Left ventricle myocardium superior (tissue), 1 donor: ENCODE results near the gene ETDA. TPM values are rescaled to one million over a fixed set of nuclear protein-coding genes. Genes with fewer than 3 reads are reported as not detected.
"Not testable (repeated sequence)": the region's sequence is repeated elsewhere in the genome, so short reads cannot be mapped to it uniquely, and the experiment has no call there.

Source experiments
- ATAC-seq: fragments of 200-7000 bp; cut with Tn5 transposase; one replicate; pipeline ENCODE4 v1.9.1; 2020; ENCODE audit warnings: mild to moderate bottlenecking, moderate library complexity
- DNase-seq: peaks from one replicate; pipeline ENCODE4 v3.0.0-alpha.2; 2020
- intact Hi-C: fragments of 100-400 bp; cut with micrococcal nuclease; formaldehyde crosslinking; loops from one replicate; pipeline ENCODE4 v1.11.0; 2022
- long read RNA-seq: library from polyadenylated mRNA; unstranded; transcript quantifications from one replicate; pipeline ENCODE4 v2.0.0, GENCODE V29; 2021
- total RNA-seq: library from RNA; stranded (reverse); fragmentation: NEBNext Ultra II Directional; extraction: Animal tissue kit (Norgen Biotek cat#: 25700); gene quantifications from one replicate; pipeline ENCODE4 v1.2.1, GENCODE V29; 2021
- donor health status: DM: no; HTN: yes; CAD: no; lungs with severe emphysema.

Gene ETDA
- total RNA-seq = not detected
- long read RNA-seq = 0 reads

DNA sequence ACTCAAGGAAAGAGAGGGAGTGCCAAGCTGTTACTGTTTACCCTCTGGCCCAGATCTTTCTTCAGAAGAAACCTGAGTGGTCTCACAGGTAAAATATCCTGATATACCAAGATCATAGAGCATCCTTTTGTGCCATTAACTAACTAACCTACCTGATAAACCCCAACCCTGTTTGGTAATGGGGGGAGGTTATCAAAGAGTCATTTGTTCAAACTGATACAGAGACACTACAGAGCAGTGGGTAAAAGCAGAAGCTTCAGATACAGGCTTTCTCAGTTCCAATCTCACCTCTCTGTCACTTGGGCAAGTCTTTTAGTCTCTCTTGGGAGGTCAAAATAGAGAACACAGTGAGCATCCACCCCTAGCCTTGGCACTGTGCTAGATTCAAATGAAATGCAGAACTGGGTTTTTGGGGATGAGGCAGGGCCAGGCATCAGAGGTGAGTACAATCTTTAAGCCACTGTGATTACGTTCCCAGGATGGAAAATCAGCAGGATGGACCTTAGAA, at the start of gene ETDA:
Gene ETDA, plus strand, starts transcription at position 51 of the 508 bp plus-strand sequence. CDS start 1,216 bp downstream, outside the sequence.
- intact Hi-C loops, DNase-seq: not testable (repeated sequence)

DNA sequence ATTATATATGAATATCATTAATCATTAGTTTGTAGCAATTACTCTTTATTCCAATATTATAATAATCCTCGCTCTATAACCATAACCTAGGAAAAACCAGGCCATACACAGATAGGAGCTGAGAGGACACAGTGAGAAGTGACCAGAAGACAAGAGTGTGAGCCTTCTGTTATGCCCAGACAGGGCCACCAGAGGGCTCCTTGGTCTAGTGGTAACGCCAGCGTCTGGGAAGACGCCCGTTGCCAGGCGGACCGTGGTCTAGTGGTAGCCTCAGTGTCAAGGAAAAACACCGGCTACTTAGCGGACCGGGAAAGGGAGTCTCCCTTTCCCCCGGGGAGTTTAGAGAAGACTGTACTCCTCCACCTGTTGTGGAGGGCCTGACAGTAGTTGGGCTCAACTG, 45.4 kb upstream of the ETDA start:
- peak; percentile 51 for DNase-seq
- intact Hi-C loops, ATAC-seq: not testable (repeated sequence)

More for the DNA sequence above, at the start of gene ETDA:
- not testable (repeated sequence) for ATAC-seq

DNA sequence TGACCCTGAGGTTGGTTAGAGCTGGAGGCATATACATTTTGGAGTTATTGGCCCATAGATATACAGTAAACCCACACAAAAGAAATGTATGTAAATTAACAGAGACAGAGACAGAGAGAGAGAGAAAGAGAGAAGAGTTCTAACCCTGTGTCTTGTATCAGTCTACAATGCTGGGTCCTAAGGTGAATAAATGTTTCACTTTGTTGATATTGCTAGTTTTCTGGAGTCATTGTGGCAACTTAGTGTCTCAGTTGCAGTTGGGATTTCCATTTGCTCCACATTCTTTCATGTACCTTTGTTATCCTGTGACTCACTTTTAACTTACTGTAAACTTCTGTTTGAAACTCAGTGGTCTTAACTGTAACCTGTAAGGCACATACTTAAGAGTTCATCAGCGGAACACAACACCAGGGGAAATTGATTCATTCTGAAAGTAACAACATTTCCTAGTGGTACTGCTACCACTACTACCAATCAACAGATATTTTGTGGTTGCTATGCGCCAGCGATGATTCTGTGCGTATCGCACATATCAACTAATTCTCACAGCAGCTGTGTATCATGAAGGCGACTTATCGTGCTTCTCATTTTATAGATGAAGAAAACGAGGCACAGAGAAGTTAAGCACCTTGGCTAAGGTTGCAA, 38.5 kb upstream of the ETDA start:
- DNase-seq (no peak), ATAC-seq (no peak)
- intact Hi-C loops = no loop called here

DNA sequence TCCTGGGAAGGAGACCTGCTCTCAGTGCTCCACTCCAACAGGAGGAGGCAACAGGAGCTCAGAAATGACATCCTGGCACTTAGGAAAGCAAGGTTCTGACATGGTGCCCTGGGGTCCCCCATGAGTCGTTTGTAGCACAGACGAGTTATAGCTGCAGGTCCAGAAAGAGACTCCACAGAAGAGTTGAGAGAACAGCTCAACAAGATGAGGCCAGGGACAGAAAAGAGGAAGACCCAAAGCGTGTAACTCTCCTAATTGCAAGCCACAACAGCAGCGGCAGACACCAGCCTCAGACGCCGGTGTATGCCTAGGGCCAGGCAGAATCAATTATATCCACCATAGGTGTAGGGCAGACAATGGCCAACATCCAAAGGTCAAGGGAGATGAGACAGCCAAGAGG, 5.9 kb upstream of the ETDA start:
- ATAC-seq, intact Hi-C loops, DNase-seq: not testable (repeated sequence)

DNA sequence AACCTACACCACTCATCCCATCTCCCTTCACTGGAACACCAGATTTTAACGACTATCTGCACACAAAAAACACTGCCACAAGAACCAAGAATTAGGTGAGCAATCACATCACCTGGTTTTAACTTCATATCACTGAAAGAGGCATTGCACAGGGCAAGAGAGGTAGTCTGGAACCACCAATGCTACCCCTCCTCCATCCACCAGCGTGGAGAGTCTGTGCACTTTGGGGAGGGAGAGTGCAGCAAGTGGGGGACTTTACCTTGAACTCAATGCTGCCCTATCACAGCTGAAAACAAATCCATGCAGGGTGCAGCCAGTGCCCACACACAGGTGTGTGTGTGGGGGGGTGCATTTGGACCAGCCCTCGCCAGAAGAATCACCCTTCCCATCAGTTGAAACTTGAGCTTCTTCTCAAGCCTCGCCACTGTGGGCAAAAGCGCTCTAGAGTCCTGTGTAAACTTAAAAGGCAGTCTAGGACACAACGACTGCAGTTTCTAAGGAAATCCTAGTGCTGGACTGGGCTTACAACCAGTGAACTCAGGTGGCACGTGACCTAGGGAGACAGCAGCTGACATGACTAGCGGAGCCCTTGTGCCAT, 4.3 kb downstream of the ETDA start:
- intact Hi-C loops = not testable (repeated sequence)

DNA sequence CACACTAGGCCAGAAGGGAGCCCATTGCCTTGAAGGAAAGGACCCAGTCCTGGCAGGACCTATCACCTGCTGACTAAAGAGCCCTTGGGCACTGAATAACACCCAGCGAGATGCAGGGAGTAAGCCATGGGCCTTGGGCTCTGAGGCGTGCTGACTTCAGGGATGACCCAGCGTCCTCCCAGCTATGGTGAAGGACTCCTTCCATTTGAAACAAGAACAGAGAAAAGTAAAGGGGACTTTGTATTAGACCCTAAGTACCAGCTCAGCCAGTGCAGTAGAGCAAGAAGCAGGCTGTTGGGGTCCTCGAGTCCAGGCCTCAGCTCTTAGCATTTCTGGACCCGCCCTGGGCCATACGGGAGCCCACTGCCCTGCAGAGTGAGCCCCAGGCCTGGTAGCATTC, 5.1 kb downstream of the ETDA start:
- ATAC-seq (no peak), DNase-seq (no peak)
- intact Hi-C loops = no loop called here

More for the DNA sequence above, 4.3 kb downstream of the ETDA start:
- DNase-seq, ATAC-seq: not testable (repeated sequence)

DNA sequence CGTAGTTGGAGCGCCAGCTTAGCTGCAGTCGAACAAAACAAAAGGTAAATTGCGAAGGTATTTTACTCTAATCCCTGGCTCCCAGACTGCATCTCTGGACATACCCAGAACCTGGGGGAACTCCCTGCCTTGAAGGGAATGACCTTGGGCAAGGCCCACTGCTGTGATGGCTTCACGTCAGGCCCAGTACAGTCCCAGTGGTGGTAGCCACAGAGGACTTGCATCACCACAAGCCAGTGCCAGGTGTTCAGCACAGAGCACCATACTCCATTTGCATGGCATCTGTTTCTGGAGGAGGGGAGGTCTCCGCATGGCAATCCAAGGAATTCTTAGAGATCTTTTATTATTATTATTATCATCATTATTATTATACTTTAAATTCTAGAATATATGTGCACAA, 5.6 kb downstream of the ETDA start:
- ATAC-seq = no peak
- DNase-seq = no peak
- intact Hi-C loops = no loop called here

DNA sequence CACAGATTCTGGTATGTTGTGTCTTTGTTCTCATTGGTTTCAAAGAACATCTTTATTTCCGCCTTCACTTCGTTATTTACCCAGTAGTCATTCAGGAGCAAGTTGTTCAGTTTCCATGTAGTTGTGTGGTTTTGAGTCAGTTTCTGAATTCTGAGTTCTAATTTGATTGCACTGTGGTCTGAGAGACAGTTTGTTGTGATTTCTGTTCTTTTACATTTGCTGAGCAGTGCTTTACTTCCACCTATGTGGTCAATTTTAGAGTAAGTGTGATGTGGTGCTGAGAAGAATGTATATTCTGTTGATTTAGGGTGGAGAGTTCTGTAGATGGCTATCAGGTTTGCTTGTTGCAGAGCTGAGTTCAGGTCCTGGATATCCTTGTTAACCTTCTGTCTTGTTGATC, 9.1 kb downstream of the ETDA start:
- DNase-seq, ATAC-seq, intact Hi-C loops: not testable (repeated sequence)

DNA sequence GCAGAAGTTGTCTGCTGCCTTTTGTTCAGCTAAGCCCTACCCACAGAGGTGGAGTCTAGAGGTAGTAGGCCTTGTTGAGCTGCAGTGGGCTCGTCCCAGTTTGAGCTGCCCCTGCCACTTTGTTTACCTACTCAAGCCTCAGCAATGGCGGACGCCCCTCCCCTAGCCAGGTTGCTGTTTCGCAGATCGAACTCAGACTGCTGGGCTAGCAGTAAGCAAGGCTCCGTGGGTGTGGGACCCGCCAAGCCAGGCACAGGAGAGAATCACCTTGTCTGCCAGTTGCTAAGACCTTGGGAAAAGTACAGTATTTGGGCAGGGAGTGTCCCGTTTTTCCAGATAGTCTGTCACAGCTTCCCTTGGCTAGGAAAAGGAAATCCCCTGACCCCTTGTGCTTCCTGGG, 11.5 kb downstream of the ETDA start:
- intact Hi-C loops, ATAC-seq, DNase-seq: not testable (repeated sequence)

DNA sequence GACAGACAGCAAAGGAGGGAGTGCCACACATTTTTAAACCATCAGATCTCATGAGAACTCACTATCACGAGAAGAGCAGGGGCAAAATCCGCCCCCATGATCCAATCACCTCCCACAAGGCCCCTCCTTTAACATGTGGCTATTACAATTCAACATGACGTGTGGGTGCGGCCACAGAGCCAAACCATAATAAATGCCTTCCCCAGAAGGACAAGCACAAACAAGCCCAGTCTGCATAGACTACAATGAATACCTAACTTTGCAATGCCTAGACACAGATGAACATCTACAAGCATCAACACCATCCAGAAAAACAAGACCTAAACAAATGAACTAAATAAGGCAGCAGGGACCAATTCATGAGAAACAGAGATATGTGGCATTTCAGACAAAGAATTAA, 12.3 kb downstream of the ETDA start:
- no peak for ATAC-seq
- DNase-seq = no peak
- intact Hi-C loops = no loop called here

DNA sequence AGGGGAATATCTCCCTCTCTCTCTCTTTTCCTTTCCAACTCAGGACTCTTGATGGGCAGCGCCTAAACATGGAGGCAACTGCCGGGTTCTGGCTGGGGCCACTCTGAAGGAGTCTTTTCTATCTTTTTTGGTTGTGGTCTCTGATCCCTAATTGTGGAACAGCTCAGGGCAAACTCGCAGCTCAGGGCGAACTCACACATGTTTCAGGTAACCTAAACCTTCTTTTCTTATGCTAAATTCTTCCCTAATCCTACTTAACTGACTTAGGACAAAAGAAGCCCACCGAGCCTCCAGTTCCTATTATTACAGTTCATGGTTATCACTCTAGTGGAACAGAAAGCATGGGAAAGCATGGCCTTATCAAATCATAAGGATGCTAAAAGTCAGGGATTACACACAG, 21.3 kb downstream of the ETDA start:
- ATAC-seq = no peak
- intact Hi-C loops = no loop called here
- DNase-seq = no peak

DNA sequence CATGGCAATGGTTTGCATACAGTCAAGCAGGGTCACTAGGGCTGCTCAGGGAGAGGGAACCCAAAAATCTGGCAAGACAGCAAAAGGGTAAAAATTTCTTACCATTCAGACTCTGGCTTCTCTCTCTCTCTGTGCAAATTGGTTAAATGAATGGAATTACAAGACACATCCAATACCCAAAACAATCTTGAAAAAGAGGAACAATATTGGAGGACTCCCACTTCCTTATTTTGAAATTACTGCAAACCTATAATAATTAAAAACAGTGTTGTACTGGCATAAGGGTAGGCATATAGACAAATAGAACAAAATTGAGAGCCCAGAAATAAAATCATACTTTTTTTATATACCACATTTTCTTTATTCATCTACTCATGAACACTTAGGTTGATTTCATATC, 24.1 kb downstream of the ETDA start:
- ATAC-seq = no peak
- no peak for DNase-seq
- intact Hi-C loops = no loop called here

DNA sequence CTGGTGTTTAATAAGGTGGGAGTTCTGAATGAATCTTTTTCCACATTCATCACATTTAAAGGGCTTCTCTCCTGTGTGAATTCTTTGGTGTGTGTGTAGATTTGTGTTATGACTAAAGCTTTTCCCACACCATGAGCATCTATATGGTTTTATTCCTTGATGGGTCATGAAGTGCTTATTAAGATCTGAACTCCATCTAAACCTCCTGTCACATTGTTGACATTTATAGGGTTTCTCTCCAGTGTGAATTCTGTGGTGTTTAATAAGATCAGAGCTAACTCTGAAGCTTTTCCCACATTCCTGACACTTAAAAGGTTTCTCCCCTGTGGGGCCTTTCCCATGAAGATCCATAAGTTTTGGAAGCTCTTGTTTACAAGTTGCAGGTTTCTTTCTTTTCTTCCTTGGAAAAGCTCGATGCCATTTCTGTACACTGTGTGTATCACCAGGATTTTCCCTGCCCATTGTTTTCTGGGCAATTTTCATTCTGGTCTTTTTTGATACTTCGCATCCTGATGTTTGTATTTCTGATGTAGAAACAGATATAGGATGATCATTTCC, 35.5 kb downstream of the ETDA start:
- intact Hi-C loops = no loop called here
- DNase-seq (no peak), ATAC-seq (no peak)

DNA sequence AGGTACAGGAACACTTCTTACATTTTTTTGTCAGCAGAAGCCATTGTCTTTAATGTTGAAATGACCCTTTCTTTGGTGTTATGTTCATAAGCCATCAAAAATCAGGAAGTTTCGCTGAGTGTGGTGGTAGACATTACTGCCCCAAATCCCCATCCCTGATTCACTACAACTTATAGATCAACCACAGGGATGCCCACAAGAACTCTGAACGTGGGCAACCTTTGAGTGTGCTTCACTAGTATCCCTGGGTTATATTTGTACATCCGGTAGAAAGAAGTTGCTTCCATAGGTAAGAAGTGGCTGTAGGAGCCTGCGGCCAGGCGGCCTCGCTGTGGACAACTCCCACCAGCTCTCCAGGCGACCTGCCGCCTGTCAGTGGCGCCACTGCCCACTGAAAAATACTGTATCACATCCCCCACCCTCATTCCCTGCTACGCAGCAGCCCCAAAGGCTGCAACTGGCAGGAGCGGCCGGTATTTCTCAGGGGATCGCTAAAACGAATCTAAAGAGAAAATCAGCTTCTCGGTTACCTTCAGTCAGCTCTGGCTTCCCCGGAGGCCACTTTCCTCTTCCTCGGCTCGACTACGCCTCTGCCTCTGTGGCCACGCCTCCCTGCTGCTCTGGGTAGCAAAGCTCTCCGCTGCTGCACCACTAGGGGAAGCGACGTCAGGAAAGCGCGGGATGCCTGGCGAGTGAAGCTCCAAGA, 43.5 kb downstream of the ETDA start:
- ATAC-seq = peak; percentile 62
- peak; percentile 55 for DNase-seq
- intact Hi-C loops = no loop called here

DNA sequence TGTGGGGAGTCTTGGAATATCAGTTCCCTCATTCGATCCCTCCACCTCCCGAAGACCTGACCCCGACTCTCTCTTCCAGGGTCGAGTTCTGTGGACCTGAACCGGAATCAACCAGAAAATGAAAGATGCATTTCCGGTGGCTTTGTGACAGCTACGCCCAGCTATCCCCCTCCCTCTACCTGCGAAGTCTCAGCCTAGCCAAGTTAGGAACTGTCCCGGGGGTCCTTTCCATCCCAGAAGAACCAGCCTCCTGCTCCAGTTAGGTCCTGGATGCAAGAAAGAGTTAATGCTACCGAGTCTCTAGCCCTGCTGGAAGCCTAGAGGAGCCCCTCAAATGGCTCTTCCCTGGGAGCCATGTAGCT, 44.1 kb downstream of the ETDA start:
- no peak for ATAC-seq

DNA sequence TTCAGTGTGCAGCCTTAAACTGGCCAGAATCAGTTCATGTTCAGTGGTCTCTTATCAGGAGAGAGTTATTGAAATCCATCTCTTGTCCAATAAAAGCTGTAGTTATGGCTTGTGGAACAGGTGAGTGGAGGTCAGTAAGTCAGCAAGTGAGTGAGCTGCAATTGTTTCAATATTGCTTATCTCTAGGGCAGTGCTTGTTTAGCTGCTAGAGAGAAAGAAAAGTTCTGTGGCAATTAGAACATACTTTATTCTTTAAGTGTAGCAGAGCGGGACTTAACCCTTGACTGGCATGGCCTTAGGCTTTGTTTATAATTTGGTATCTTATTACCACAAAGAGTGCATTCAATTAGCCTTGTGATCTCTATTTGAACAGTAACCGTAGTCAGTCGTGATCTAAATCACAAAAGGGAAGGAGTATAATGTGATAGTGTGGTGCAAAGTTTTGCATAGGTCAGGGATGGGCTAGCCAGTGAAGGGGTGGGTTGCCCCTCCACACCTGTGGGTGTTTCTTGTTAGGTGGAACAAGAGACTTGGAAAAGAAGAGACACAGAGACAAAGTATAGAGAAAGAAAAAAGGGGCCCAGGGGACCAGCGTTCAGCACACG, 50.5 kb downstream of the ETDA start:
- intact Hi-C loops = no loop called here
- no peak for DNase-seq
- no peak for ATAC-seq

More for the DNA sequence above, 44.1 kb downstream of the ETDA start:
- intact Hi-C loops = no loop called here
- DNase-seq = no peak
